Upper lobe of left lung (tissue), 6 donors: ENCODE data around the gene CCKAR. TPM values are rescaled to one million over a fixed set of nuclear protein-coding genes. Genes with fewer than 3 reads are reported as not detected.

Experiments
- ATAC-seq, 2 donors: fragments of 200-7000 bp; cut with Tn5 transposase; one replicate each; pipeline ENCODE4 v1.9.1; 2022; ENCODE audit warnings: mild to moderate bottlenecking in 2 of 2, moderate library complexity in 2 of 2; ENCODE audit not compliant: low FRiP score in 2 of 2
- DNase-seq, 2 donors: peaks; one replicate each; pipeline ENCODE4 v3.0.0-alpha.2; 2019 to 2020
- H3K27ac ChIP-seq, 4 donors: fragments of 200-600 bp; sonication (generic); one replicate each; pipeline ENCODE4 v1.5.1; 2016 to 2019
- H3K27me3 ChIP-seq, 4 donors: fragments of 200-600 bp; sonication (generic); one replicate each; pipeline ENCODE4 v1.5.1; 2017 to 2019
- H3K36me3 ChIP-seq, 4 donors: fragments of 200-600 bp; sonication (generic); one replicate each; pipeline ENCODE4 v1.5.1; 2016 to 2019
- H3K4me1 ChIP-seq, 4 donors: fragments of 200-600 bp; sonication (generic); one replicate each; pipeline ENCODE4 v1.5.1; 2018 to 2019
- H3K4me3 ChIP-seq, 4 donors: fragments of 200-600 bp; sonication (generic); one replicate each; pipeline ENCODE4 v1.5.1; 2017 to 2019; ENCODE audit warnings: mild to moderate bottlenecking in 2 of 4, moderate library complexity in 1 of 4
- H3K9me3 ChIP-seq, 4 donors: fragments of 200-600 bp; sonication (generic); one replicate each; pipeline ENCODE4 v1.5.1; 2018 to 2019
- CTCF ChIP-seq, 6 experiments: fragments of 450-650 bp in 4 of 6; fragments of 200-600 bp in 2 of 6; sonication (generic) in 2 of 6; IDR thresholded peaks; one replicate each; pipeline ENCODE4 v1.5.1; 2016 to 2019; ENCODE audit warnings: antibody characterized with exemption in 6 of 6
- EP300 ChIP-seq, 4 donors: sonication (generic); formaldehyde crosslinking; IDR thresholded peaks; one replicate each; pipeline ENCODE4 v1.5.1; 2017; ENCODE audit warnings: antibody characterized with exemption in 4 of 4, control low read depth in 2 of 4
- POLR2A ChIP-seq, 4 donors: fragments of 450-650 bp; IDR thresholded peaks; one replicate each; pipeline ENCODE4 v1.5.1; 2016 to 2017; ENCODE audit warnings: antibody characterized with exemption in 4 of 4, mild to moderate bottlenecking in 2 of 4
- POLR2AphosphoS5 ChIP-seq, 2 donors: sonication (generic); formaldehyde crosslinking; IDR thresholded peaks; one replicate each; pipeline ENCODE4 v1.5.1; 2017; ENCODE audit warnings: antibody characterized with exemption in 2 of 2
- WGBS, 2 donors: methylation state at CpG; one replicate each; pipeline ENCODE4 v1.1.5; 2017 to 2018; 5-methylcytosine and 5-hydroxymethylcytosine counted together
- total RNA-seq, 6 donors: library from RNA; depleted of rRNA in 4 of 6; stranded (reverse); fragments of >200 nt in 4 of 6; gene quantifications; one replicate each; pipeline versions ENCODE4 v1.1.0 to v1.2.1, GENCODE V29; 2016 to 2021
- donor health status: DM: no; HTN: no; CAD: no; lungs with moderate emphysema.
- donor health status: DM: no; HTN: yes; CAD: no; lungs with severe emphysema.

CCKAR gene
- total RNA-seq, 6 donors from 2014 or later = not detected

- WGBS, 2 donors = 69 to 76% methylated on average over 5 of the region's 5 CpGs
Observed at GRCh38 chr4:26529479-26529878, 39.2 kb upstream of the CCKAR start.

DNA sequence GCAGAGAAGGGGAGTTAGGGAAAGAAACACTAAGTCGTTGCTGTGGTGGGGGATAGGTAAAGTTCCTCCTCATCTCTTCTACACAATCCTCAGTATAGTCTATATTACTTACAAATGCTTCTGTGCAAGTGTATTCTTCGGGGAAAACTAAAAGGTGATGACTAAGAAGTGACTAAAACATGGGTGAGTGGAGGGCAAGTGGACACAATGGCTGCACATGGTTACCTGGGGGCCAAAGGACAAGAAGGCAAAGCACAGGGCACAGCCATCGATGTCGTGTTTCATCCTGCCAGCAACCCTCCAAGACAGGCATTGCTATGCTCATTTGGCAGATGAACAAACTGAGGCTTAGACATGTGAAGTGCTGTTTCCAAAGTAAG, 35.5 kb upstream of the CCKAR start:
- H3K27me3 ChIP-seq = no peaks in the 10 kb centered on the region
- H3K27ac ChIP-seq = no peak overlapping the region
- TF ChIP-seq CTCF (IDR thresholded peaks at IDR 0.05) (no peak), POLR2A (IDR thresholded peaks at IDR 0.05) (no peak), POLR2AphosphoS5 (IDR thresholded peaks at IDR 0.05) (no peak)
- 83 to 95% methylated on average over 4 of the region's 4 CpGs for WGBS, 2 donors
- no peaks in the 10 kb centered on the region for H3K4me1 ChIP-seq
- peaks cover 0 to 5% (median 0%) of the 10 kb centered on the region in 4 donors for H3K9me3 ChIP-seq
- ATAC-seq (no peak), DNase-seq (no peak)
- H3K36me3 ChIP-seq = no peaks in the 10 kb centered on the region
- no peak overlapping the region for H3K4me3 ChIP-seq

More at GRCh38 chr4:26529479-26529878, 39.2 kb upstream of the CCKAR start:
- TF ChIP-seq EP300 (IDR thresholded peaks at IDR 0.05) = no peak
- TF ChIP-seq CTCF (IDR thresholded peaks at IDR 0.05) = no peak
- Histone ChIP-seq H3K4me3 (no peak overlapping the region), H3K27ac (no peak overlapping the region), H3K4me1 (no peaks in the 10 kb centered on the region), H3K36me3 (no peaks in the 10 kb centered on the region), H3K27me3 (no peaks in the 10 kb centered on the region), H3K9me3 (peaks cover 0 to 5% (median 0%) of the 10 kb centered on the region in 4 donors)
- no peak for ATAC-seq
- no peak for DNase-seq

DNA sequence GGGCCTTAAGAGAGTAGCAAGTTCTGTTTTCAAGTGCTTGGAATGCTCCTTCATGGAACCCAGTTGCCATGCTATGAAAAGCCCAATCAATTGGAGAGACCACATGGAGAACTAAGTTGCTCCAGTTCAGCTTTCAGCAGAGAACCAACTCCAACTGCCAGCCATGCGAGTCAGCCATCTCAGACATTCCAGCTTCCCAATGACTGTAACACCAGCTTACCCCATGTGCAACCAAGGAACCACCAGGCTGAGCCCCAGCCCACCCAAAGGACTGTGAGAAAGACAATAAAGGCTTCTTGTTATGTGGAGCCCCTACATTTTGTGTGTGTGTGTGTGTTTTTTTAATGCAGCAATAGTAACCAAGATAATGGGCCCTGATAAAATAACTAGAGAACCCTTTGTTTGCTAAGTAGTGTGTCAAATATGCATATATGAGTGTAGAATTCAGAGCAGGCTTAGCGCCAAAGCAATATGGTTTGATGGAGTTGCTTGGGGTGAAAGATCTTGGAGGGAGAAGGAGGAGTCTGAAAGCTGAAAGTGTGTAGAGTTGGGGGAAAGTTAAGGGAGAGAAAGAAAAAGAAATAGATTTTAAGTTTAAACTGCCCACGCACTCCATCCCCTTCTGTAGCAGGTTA, 35.0 kb upstream of the CCKAR start:
- H3K36me3 ChIP-seq = no peaks in the 10 kb centered on the region
- DNase-seq (no peak), ATAC-seq (no peak)
- TF ChIP-seq CTCF (IDR thresholded peaks at IDR 0.05) (no peak), POLR2A (IDR thresholded peaks at IDR 0.05) (no peak), POLR2AphosphoS5 (IDR thresholded peaks at IDR 0.05) (no peak), EP300 (IDR thresholded peaks at IDR 0.05) (no peak)
- H3K4me3 ChIP-seq = no peak overlapping the region
- H3K27ac ChIP-seq = no peak overlapping the region
- H3K4me1 ChIP-seq = no peaks in the 10 kb centered on the region
- no peaks in the 10 kb centered on the region for H3K27me3 ChIP-seq
- WGBS, 2 donors = 95 to 100% methylated on average over 3 of the region's 3 CpGs
- H3K9me3 ChIP-seq = peaks cover 0 to 2% (median 0%) of the 10 kb centered on the region in 4 donors

DNA sequence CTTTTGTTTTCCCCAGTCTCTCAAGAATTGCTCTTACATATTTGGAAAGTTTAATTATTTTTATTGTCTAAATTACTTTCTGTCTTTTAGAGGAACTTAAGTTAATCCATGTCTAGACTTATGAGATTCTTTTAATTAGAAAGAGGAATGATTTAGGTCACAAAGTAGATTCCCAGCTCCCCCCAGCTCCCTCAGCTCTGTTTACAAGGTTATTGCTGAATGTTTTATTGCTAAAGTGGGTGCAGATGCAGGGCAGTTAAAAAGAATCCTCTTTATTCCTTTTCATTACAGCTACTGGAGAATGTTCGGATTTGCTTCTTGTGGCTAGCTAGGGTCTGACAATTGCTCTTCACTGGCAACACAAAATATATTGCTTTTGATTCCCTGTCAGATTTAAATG, 33.7 kb upstream of the CCKAR start:
- H3K4me1 ChIP-seq = no peaks in the 10 kb centered on the region
- no peaks in the 10 kb centered on the region for H3K9me3 ChIP-seq
- no peaks in the 10 kb centered on the region for H3K36me3 ChIP-seq
- H3K4me3 ChIP-seq = no peak overlapping the region
- TF ChIP-seq CTCF (IDR thresholded peaks at IDR 0.05) (no peak), EP300 (IDR thresholded peaks at IDR 0.05) (no peak), POLR2AphosphoS5 (IDR thresholded peaks at IDR 0.05) (no peak), POLR2A (IDR thresholded peaks at IDR 0.05) (no peak)
- WGBS, 2 donors = 74 to 92% methylated on average over 1 of the region's 1 CpG
- DNase-seq (no peak), ATAC-seq (no peak)
- H3K27ac ChIP-seq = no peak overlapping the region
- H3K27me3 ChIP-seq = no peaks in the 10 kb centered on the region

DNA sequence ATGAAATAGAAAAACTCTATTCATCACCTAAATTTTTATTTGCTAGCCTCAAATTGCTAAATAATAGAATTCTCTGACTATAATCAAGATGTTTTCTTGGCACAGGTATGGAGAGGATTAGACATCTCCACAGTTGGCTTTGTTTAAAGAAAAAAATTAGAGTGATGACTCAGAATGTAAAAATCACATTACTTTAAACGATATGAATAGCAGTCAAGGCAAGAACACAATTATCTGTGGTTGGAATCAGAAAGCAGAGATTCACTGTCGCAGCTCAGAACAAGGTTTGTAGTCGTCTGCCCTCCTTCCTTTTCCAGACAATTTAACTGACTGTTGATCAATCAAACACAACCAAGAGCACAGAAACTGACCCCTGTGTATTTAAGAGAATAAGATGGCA, 32.2 kb upstream of the CCKAR start:
- no peaks in the 10 kb centered on the region for H3K9me3 ChIP-seq
- no peaks in the 10 kb centered on the region for H3K4me1 ChIP-seq
- WGBS, 2 donors = 73 to 83% methylated on average over 3 of the region's 3 CpGs
- H3K27me3 ChIP-seq = no peaks in the 10 kb centered on the region
- H3K36me3 ChIP-seq = no peaks in the 10 kb centered on the region
- DNase-seq (no peak), ATAC-seq (no peak)
- TF ChIP-seq CTCF (IDR thresholded peaks at IDR 0.05) (no peak), EP300 (IDR thresholded peaks at IDR 0.05) (no peak), POLR2A (IDR thresholded peaks at IDR 0.05) (no peak)
- no peak overlapping the region for H3K4me3 ChIP-seq
- no peak overlapping the region for H3K27ac ChIP-seq
